Subcutaneous abdominal adipose tissue (tissue), 5 donors: ENCODE measurements around the gene LMNB1.
"Not testable (repeated sequence)": the region's sequence is repeated elsewhere in the genome, so short reads cannot be mapped to it uniquely, and the experiment has no call there.

Source experiments
- H3K27ac ChIP-seq: one replicate; pipeline ENCODE4 v1.7.0; 2013; ENCODE audit warnings: low read depth, mild to moderate bottlenecking, inconsistent platforms, low read length, moderate library complexity
- H3K27me3 ChIP-seq, 5 donors: one replicate each; pipeline ENCODE4 v1.7.0; 2013; ENCODE audit warnings: low read length in 5 of 5, inconsistent platforms in 1 of 5; ENCODE audit not compliant: control insufficient read depth in 5 of 5, insufficient read depth in 4 of 5
- H3K36me3 ChIP-seq, 5 donors: one replicate each; pipeline ENCODE4 v1.7.0; 2013; ENCODE audit warnings: low read length in 5 of 5; ENCODE audit not compliant: control insufficient read depth in 5 of 5, insufficient read depth in 5 of 5
- H3K4me1 ChIP-seq, 5 donors: one replicate each; pipeline ENCODE4 v1.7.0; 2013; ENCODE audit warnings: low read length in 5 of 5, mild to moderate bottlenecking in 3 of 5, moderate library complexity in 1 of 5; ENCODE audit not compliant: control insufficient read depth in 5 of 5, insufficient read depth in 5 of 5
- H3K4me3 ChIP-seq, 5 donors: one replicate each; pipeline ENCODE4 v1.7.0; 2013; ENCODE audit warnings: low read length in 5 of 5, low read depth in 1 of 5
- H3K9ac ChIP-seq, 5 donors: one replicate each; pipeline ENCODE4 v1.7.0; 2013; ENCODE audit warnings: low read length in 5 of 5, mild to moderate bottlenecking in 4 of 5, moderate library complexity in 3 of 5
- H3K9me3 ChIP-seq, 5 donors: one replicate each; pipeline ENCODE4 v1.7.0; 2013; ENCODE audit warnings: low read length in 5 of 5; ENCODE audit not compliant: control insufficient read depth in 5 of 5
- donor health status: healthy.
- donor health status: healthy.
- donor health status: healthy.
- donor health status: healthy.
- donor health status: healthy.

LMNB1 gene

DNA sequence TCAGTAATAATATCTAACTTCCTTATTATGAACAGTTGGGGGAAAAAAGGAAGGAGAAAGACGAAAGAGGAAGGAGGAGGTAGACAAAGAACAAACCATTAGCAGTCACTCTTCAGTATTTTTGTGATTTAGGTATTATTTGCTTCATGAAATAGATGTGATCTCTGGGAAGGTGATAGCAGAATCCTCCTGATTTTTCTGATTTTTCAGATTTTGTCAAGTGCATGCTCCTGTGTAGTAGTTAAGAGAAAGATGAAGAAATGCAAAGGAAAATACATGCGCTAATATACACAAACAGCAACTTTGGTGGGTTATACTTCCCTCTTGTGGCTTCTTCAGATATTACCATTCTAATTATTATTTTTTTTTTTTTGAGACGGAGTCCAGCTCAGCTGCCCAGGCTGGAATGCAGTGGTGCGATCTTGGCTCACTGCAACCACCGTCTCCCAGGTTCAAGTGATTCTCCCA lies 31.6 kb downstream of the LMNB1 start:
- H3K9ac ChIP-seq, result no peak overlapping the region
- peak overlapping the region in 3 of 5 donors; percentile 20 to 44 (median 23) for H3K4me3 ChIP-seq
- H3K9me3 ChIP-seq, result no peaks in the 10 kb centered on the region
- H3K36me3 ChIP-seq, result no peaks in the 10 kb centered on the region
- H3K4me1 ChIP-seq, result peaks cover 0 to 3% (median 0%) of the 10 kb centered on the region in 5 donors
- no peaks in the 10 kb centered on the region for H3K27me3 ChIP-seq
- H3K27ac ChIP-seq, result no peak overlapping the region

DNA sequence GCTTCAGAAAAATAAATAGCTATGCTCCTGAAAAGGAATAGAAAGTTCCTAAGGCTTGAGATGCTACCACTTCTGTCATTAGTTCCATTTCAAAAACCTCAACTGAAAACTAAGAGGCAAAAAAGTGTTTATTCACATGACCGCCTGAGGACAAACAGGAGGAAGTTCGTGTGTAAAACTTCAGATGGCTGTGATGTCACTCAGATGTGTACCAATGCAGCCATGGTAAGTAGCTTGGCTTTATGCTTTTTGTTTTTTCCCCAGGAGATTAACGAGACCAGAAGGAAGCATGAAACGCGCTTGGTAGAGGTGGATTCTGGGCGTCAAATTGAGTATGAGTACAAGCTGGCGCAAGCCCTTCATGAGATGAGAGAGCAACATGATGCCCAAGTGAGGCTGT lies 33.0 kb downstream of the LMNB1 start:
- Histone ChIP-seq H3K27ac (no peak overlapping the region), H3K4me1 (peaks cover 0 to 3% (median 0%) of the 10 kb centered on the region in 5 donors), H3K9ac (no peak overlapping the region), H3K4me3 (no peak overlapping the region), H3K9me3 (no peaks in the 10 kb centered on the region), H3K36me3 (no peaks in the 10 kb centered on the region), H3K27me3 (no peaks in the 10 kb centered on the region)

DNA sequence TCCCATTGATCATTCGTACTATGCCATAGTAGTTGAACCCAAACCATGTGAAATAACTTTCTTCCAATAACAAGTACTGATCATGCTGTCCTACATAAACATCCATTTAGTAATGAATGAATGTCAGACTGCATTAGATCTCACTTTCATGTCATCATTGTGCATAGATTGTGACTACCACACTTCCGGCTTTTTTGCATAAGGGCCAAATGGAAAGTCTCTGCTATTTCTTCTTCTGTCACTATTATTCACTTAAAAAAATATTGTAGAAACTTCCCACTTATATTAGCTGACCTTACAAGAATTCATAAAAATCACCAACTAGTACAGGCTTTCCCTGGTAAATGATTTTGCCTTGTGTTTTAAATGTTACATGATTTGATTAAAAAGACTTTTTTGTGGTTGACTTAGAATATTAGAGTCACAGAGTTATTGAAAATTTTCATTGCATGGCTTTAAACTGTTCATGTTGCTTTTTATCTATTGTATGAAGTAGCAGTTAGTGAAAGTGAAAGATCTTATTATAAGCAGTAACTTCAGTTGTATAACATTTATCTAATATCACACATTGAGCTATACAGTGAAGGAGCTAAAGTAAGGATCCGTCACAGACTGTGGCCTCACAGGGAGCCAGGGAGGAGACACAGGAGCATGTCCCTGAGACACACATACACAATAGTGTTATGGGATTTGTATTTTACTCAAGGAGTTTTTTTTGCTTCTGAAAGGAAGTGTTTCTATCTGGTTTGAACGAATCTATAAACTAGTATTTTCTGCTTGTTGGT lies 33.9 kb downstream of the LMNB1 start:
- H3K27me3 ChIP-seq, result no peaks in the 10 kb centered on the region
- H3K4me3 ChIP-seq, result no peak overlapping the region
- H3K36me3 ChIP-seq, result no peaks in the 10 kb centered on the region
- H3K9me3 ChIP-seq, result no peaks in the 10 kb centered on the region
- H3K9ac ChIP-seq, result no peak overlapping the region
- no peak overlapping the region for H3K27ac ChIP-seq
- peaks cover 0 to 3% (median 0%) of the 10 kb centered on the region in 5 donors for H3K4me1 ChIP-seq

DNA sequence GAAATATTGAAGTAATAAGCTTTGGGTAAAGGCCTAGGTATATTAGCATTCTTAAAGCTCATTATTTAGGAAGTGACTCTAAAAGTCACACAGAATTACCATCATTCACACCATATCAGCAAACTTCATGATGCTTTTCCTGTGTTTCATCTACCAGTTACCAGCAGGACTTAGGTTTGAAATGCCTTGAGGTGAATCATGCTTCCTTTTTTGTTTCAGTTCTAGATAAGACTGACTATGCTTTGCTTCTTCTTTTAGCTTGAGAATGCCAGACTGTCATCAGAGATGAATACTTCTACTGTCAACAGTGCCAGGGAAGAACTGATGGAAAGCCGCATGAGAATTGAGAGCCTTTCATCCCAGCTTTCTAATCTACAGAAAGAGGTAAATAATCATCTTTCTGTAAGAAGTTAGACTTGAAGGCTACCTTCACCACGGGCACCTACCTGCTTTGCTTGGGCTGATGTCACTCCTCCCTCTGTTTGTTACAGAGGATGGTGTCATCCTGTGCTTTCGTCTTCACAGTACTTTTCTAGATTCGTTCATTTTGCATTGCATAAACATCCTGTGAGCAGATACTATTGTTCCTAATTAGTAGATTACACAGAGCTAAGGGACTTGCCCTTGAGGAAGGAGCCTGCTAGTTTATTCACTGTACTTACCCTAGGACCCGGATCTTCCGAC lies 34.7 kb downstream of the LMNB1 start:
- no peak overlapping the region for H3K4me3 ChIP-seq
- H3K4me1 ChIP-seq, result peaks cover 0 to 3% (median 0%) of the 10 kb centered on the region in 5 donors

DNA sequence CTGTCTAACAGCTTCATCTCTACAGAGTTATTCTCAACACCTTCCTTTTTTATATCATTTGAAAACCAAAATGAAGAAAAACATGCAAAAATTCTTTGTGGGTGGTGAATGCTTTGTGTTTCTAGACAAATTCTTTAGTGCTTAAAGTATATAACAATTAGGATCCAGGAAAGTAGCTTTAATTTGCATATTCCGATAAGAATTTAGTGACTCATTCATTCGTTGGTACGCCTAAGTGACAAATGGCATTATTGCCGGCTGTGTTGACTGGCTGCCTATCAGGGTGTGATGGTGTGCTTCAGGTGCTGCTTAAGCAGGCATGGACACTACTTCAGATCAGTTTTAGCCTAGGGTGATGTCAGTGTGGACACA lies 35.2 kb downstream of the LMNB1 start:
- Histone ChIP-seq H3K4me1 (peaks cover 0 to 3% (median 0%) of the 10 kb centered on the region in 5 donors), H3K9ac (no peak overlapping the region), H3K9me3 (no peaks in the 10 kb centered on the region), H3K27me3 (no peaks in the 10 kb centered on the region), H3K4me3 (no peak overlapping the region), H3K36me3 (no peaks in the 10 kb centered on the region), H3K27ac (no peak overlapping the region)

More for the DNA sequence above, 34.7 kb downstream of the LMNB1 start:
- Histone ChIP-seq H3K9ac (no peak overlapping the region), H3K27ac (no peak overlapping the region), H3K9me3 (no peaks in the 10 kb centered on the region), H3K27me3 (no peaks in the 10 kb centered on the region), H3K36me3 (no peaks in the 10 kb centered on the region)

DNA sequence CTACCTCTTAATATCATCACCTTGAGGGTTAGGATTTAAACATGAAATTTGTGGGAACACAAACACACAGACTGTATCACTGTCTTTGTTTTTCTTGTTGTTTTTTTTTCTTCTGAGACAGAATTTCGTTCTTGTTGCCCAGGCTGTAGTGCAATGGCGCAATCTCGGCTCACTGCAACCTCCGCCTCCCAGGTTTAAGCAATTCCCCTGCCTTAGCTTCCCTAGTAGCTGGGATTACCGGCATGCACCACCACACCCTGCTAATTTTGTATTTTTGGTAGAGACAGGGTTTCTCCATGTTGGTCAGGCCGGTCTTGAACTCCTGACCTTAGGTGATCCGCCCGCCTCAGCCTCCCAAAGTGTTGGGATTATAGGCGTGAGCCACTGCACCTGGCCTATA lies 36.9 kb downstream of the LMNB1 start:
- H3K4me3 ChIP-seq, H3K36me3 ChIP-seq, H3K27ac ChIP-seq, H3K9me3 ChIP-seq, H3K27me3 ChIP-seq, H3K9ac ChIP-seq, H3K4me1 ChIP-seq: not testable (repeated sequence)

DNA sequence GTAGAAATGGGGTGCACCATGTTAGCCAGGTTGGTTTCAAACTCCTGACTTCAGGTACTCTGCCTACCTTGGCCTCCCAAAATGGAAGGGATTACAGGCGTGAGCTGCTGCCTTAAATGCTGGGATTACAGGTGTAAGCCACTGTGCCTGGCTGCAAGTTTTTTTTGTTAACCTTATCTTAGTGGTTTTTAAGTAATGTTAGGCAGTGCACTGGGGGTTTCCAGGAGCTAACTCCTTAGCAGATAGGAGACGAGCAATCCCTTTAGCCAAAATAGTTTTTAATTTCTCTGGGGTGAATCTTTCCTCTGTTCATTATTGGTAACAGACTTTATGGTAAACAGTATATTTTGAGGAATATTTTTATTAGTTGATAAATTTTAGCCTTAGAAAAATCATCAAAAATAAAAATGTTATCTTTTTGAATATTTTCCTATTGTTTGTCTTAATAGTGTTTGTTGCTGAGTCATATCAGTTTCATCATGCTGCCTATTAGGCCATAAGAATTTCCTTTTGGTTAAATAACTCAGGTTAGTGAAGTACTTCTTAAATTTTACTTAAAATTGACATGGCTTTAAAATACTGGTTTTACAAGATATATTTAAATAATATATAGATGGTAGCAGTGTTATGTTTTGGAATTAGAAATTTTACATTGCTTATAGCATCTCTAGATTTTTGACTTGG lies 37.9 kb downstream of the LMNB1 start:
- no peak overlapping the region for H3K4me3 ChIP-seq
- no peak overlapping the region for H3K9ac ChIP-seq
- no peaks in the 10 kb centered on the region for H3K36me3 ChIP-seq
- no peaks in the 10 kb centered on the region for H3K9me3 ChIP-seq
- no peaks in the 10 kb centered on the region for H3K4me1 ChIP-seq
- H3K27ac ChIP-seq, result no peak overlapping the region
- H3K27me3 ChIP-seq, result no peaks in the 10 kb centered on the region

DNA sequence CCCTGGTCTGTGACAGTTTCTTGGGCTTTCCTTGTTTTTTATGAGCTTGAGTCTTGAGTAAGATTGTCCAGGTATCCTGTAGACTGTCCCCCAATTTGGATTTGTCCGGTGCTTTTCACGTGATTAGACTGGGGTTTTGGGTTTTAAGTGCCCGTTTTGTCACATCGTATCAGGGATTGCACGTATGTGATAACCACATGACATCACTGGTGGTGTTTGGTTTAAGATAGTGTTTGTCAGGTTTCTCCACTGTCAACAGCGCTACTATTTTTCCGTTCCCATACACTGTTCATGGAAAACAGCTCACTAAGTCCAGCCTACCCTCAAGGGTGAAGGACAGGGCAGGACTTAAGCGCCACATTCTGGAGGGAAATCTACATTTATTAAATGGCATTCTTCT lies 39.7 kb downstream of the LMNB1 start:
- H3K36me3 ChIP-seq, result no peaks in the 10 kb centered on the region
- no peak overlapping the region for H3K9ac ChIP-seq
- no peaks in the 10 kb centered on the region for H3K4me1 ChIP-seq
- H3K4me3 ChIP-seq, result no peak overlapping the region
- no peak overlapping the region for H3K27ac ChIP-seq
- H3K9me3 ChIP-seq, result no peaks in the 10 kb centered on the region
- H3K27me3 ChIP-seq, result no peaks in the 10 kb centered on the region

DNA sequence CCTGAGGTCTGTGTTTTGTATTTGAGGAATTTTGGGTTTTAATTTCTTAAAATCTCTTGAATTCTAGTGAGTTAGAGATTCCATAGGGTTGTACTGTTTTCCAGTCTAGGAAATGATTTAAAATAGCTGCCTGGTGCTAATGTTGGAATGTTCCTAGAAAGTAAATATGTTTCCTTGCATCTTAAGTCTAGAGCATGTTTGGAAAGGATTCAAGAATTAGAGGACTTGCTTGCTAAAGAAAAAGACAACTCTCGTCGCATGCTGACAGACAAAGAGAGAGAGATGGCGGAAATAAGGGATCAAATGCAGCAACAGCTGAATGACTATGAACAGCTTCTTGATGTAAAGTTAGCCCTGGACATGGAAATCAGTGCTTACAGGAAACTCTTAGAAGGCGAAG lies 41.8 kb downstream of the LMNB1 start:
- H3K4me1 ChIP-seq, result no peaks in the 10 kb centered on the region
- no peak overlapping the region for H3K27ac ChIP-seq
- no peaks in the 10 kb centered on the region for H3K27me3 ChIP-seq
- H3K9me3 ChIP-seq, result no peaks in the 10 kb centered on the region
- no peak overlapping the region for H3K9ac ChIP-seq
- no peak overlapping the region for H3K4me3 ChIP-seq
- no peaks in the 10 kb centered on the region for H3K36me3 ChIP-seq

DNA sequence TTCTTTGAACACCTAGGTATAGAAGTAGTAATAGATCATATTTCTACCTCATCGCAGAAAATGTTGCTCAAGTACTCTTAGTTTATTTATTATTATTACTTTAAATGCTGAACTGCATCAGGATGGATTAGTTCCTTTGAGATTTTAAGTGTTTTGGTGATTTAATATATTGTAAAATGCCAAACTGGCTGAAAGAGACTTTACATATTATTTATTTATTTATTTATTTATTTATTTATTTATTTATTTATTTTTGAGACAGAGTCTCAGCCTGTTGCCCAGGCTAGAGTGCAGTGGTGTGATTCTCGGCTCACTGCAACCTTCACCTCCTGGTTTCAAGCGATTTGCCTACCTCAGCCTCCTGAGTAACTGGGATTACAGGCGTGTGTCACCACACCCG lies 42.3 kb downstream of the LMNB1 start:
- Histone ChIP-seq H3K4me1 (no peaks in the 10 kb centered on the region), H3K27ac (no peak overlapping the region), H3K9me3 (no peaks in the 10 kb centered on the region), H3K27me3 (no peaks in the 10 kb centered on the region), H3K9ac (no peak overlapping the region), H3K36me3 (no peaks in the 10 kb centered on the region), H3K4me3 (no peak overlapping the region)
